DOHH2 (cell line): ENCODE results near the gene TIMD4.

Experiments used
- EZH2phosphoT487 ChIP-seq: fragments of 200-600 bp; sonication (generic); IDR thresholded peaks from 2 replicates; pipeline ENCODE4 v1.6.1; 2017; ENCODE audit warnings: borderline replicate concordance, mild to moderate bottlenecking, antibody characterized with exemption, low read length, moderate library complexity, mixed read lengths
- TF ChIP-seq, protein P1 (sequence below): fragments of 200-600 bp; sonication (generic); IDR thresholded peaks from one replicate; pipeline ENCODE4 v1.5.1; 2014; ENCODE audit warnings: antibody characterized with exemption, mild to moderate bottlenecking, low read depth, low read length; ENCODE audit not compliant: poor library complexity, severe bottlenecking

- TF ChIP-seq, protein P1, sequence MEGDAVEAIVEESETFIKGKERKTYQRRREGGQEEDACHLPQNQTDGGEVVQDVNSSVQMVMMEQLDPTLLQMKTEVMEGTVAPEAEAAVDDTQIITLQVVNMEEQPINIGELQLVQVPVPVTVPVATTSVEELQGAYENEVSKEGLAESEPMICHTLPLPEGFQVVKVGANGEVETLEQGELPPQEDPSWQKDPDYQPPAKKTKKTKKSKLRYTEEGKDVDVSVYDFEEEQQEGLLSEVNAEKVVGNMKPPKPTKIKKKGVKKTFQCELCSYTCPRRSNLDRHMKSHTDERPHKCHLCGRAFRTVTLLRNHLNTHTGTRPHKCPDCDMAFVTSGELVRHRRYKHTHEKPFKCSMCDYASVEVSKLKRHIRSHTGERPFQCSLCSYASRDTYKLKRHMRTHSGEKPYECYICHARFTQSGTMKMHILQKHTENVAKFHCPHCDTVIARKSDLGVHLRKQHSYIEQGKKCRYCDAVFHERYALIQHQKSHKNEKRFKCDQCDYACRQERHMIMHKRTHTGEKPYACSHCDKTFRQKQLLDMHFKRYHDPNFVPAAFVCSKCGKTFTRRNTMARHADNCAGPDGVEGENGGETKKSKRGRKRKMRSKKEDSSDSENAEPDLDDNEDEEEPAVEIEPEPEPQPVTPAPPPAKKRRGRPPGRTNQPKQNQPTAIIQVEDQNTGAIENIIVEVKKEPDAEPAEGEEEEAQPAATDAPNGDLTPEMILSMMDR, result no peak
- TF ChIP-seq EZH2phosphoT487, result no peak
These were observed 6.7 kb downstream of the TIMD4 start for GRCh38 chr5:156956321-156956720.
